ENCODE measurements around the gene MS4A7. TPM values are rescaled to one million over a fixed set of nuclear protein-coding genes. Genes with fewer than 3 reads are reported as not detected.

The MS4A7 gene
- total and polyA plus RNA-seq, 8 donors = 0.58 to 43.3 (median 13.3) TPM; not detected in 1

- 96 to 99% (median 97%) methylated on average over 5 of the region's 5 CpGs for WGBS, 5 donors
- TF ChIP-seq EP300 (IDR thresholded peaks at IDR 0.05) (no peak), CTCF (IDR thresholded peaks at IDR 0.05) (no peak), POLR2AphosphoS5 (IDR thresholded peaks at IDR 0.05) (no peak)
- Histone ChIP-seq H3K27me3 (no peaks in the 10 kb centered on the region), H3K9me3 (no peaks in the 10 kb centered on the region), H3K4me1 (no peaks in the 10 kb centered on the region), H3K4me3 (no peak within 1 kb of the TSS), H3K27ac (no peak within 1 kb of the TSS), H3K36me3 (no peaks in the 10 kb centered on the region)
- no peak for DNase-seq
- intact Hi-C loops (cut with DNase I; ENCODE audit: low total_unique reads) = no loop called here
Measured at GRCh38 chr11:60429272-60429671, 50.9 kb downstream of the MS4A7 start, which contains the start of gene MS4A5. MS4A5 (plus strand) TSS chr11:60429572; CDS start chr11:60429675, 103 bp downstream.

- TF ChIP-seq POLR2AphosphoS5 (IDR thresholded peaks at IDR 0.05) (no peak), POLR2A (IDR thresholded peaks at IDR 0.05) (no peak), CTCF (IDR thresholded peaks at IDR 0.05) (no peak), EP300 (IDR thresholded peaks at IDR 0.05) (no peak)
- H3K27me3 ChIP-seq = no peaks in the 10 kb centered on the region
- H3K36me3 ChIP-seq = no peaks in the 10 kb centered on the region
- intact Hi-C loops (cut with DNase I; ENCODE audit: low total_unique reads) = no loop called here
- H3K4me1 ChIP-seq = no peaks in the 10 kb centered on the region
- no peak overlapping the region for H3K4me3 ChIP-seq
- H3K9me3 ChIP-seq = no peaks in the 10 kb centered on the region
- no peak overlapping the region for H3K27ac ChIP-seq
- DNase-seq = no peak
- 48 to 60% (median 50%) methylated on average over 2 of the region's 2 CpGs for WGBS, 5 donors
Measured at GRCh38 chr11:60431251-60431650, 52.9 kb downstream of the MS4A7 start.

- intact Hi-C loops (cut with DNase I; ENCODE audit: low total_unique reads) = no loop called here
- Histone ChIP-seq H3K27me3 (no peaks in the 10 kb centered on the region), H3K36me3 (no peaks in the 10 kb centered on the region), H3K9me3 (no peaks in the 10 kb centered on the region), H3K27ac (no peak overlapping the region), H3K4me1 (no peaks in the 10 kb centered on the region), H3K4me3 (no peak overlapping the region)
- TF ChIP-seq POLR2A (IDR thresholded peaks at IDR 0.05) (no peak), POLR2AphosphoS5 (IDR thresholded peaks at IDR 0.05) (no peak), EP300 (IDR thresholded peaks at IDR 0.05) (no peak)
- no peak for DNase-seq
- 62 to 69% (median 63%) methylated on average over 4 of the region's 4 CpGs for WGBS, 5 donors
Measured at GRCh38 chr11:60433401-60433800, 55.1 kb downstream of the MS4A7 start.

Other genes starting within 250 kb of the MS4A7 start
- 10 to 100 TPM in 4 of 5 donors, 1 to 10 TPM in 1; 6.7 to 97.4 (median 53.2) TPM for gene MS4A6A, start 195.4 kb upstream of the MS4A7 start, total RNA-seq
- gene MS4A6A, start 195.4 kb upstream of the MS4A7 start, polyA plus RNA-seq = 10 to 100 TPM; 21.0 to 35.6 (median 34.2) TPM
- gene MS4A4E, start 135.4 kb upstream of the MS4A7 start, total RNA-seq = 10 to 100 TPM in 1 of 5 donors, 1 to 10 TPM in 4; 1.3 to 16.2 (median 2.3) TPM
- under 1 TPM in 1 of 3 donors, not detected in 2; 0.25 TPM for gene MS4A4E, start 135.4 kb upstream of the MS4A7 start, polyA plus RNA-seq
- gene MS4A4A, start 97.9 kb upstream of the MS4A7 start, total RNA-seq = 10 to 100 TPM in 2 of 5 donors, 1 to 10 TPM in 2, not detected in 1; 1.4 to 28.1 (median 14.6) TPM
- 10 to 100 TPM in 1 of 3 donors, 1 to 10 TPM in 2; 5.4 to 12.0 (median 6.6) TPM for gene MS4A4A, start 97.9 kb upstream of the MS4A7 start, polyA plus RNA-seq
- gene MS4A6E, start 51.3 kb upstream of the MS4A7 start, total RNA-seq = not detected
- gene MS4A6E, start 51.3 kb upstream of the MS4A7 start, polyA plus RNA-seq = not detected
- gene MS4A14, start 17.9 kb downstream of the MS4A7 start, total RNA-seq = 1 to 10 TPM in 2 of 5 donors, under 1 TPM in 1, not detected in 2; under 0.01 to 4.1 (median 4.1) TPM
- gene MS4A14, start 17.9 kb downstream of the MS4A7 start, polyA plus RNA-seq = under 1 TPM in 2 of 3 donors, not detected in 1; 0.12 to 0.18 TPM
- not detected for gene MS4A5, start 51.0 kb downstream of the MS4A7 start, total RNA-seq
- not detected for gene MS4A5, start 51.0 kb downstream of the MS4A7 start, polyA plus RNA-seq
- gene MS4A1, start 77.3 kb downstream of the MS4A7 start, total RNA-seq = 1 to 10 TPM in 2 of 5 donors, under 1 TPM in 2, not detected in 1; 0.29 to 3.9 (median 2.2) TPM
- gene MS4A1, start 77.3 kb downstream of the MS4A7 start, polyA plus RNA-seq = 1 to 10 TPM in 2 of 3 donors, under 1 TPM in 1; 0.12 to 8.8 (median 1.2) TPM
- gene MS4A12, start 114.2 kb downstream of the MS4A7 start, total RNA-seq = 1 to 10 TPM in 2 of 5 donors, not detected in 3; 2.9 to 4.6 TPM
- gene MS4A12, start 114.2 kb downstream of the MS4A7 start, polyA plus RNA-seq = 1 to 10 TPM in 1 of 3 donors, not detected in 2; 1.1 TPM
- gene MS4A13, start 136.9 kb downstream of the MS4A7 start, total RNA-seq = not detected
- gene MS4A13, start 136.9 kb downstream of the MS4A7 start, polyA plus RNA-seq = not detected

Data from stomach (tissue), 9 donors.